Liver (tissue), 9 donors: ENCODE measurements around the gene GUCY2D. TPM values are rescaled to one million over a fixed set of nuclear protein-coding genes. Genes with fewer than 3 reads are reported as not detected.

Experiments
- DNase-seq: peaks from one replicate; pipeline ENCODE4 v3.0.0-alpha.2; 2017; ENCODE audit warnings: low spot score
- H3K27ac ChIP-seq, 2 donors: one replicate each; pipeline ENCODE4 v1.7.0; 2013; ENCODE audit warnings: inconsistent platforms in 2 of 2, low read length in 2 of 2, control low read depth in 1 of 2, low read depth in 1 of 2, mild to moderate bottlenecking in 1 of 2
- H3K27me3 ChIP-seq, 4 donors: one replicate each; pipeline versions ENCODE4 v1.6.1 to v1.7.0; 2013; ENCODE audit warnings: low read length in 3 of 4, inconsistent platforms in 1 of 4, mild to moderate bottlenecking in 1 of 4, moderate library complexity in 1 of 4; ENCODE audit not compliant: control insufficient read depth in 4 of 4, insufficient read depth in 4 of 4
- H3K36me3 ChIP-seq, 4 donors: one replicate each; pipeline versions ENCODE4 v1.6.1 to v1.7.0; 2013; ENCODE audit warnings: low read length in 3 of 4, mild to moderate bottlenecking in 3 of 4, low read depth in 1 of 4, moderate library complexity in 1 of 4; ENCODE audit not compliant: control insufficient read depth in 4 of 4, insufficient read depth in 3 of 4
- H3K4me1 ChIP-seq, 4 donors: one replicate each; pipeline versions ENCODE4 v1.6.1 to v1.7.0; 2013; ENCODE audit warnings: low read length in 3 of 4, mild to moderate bottlenecking in 3 of 4, moderate library complexity in 1 of 4; ENCODE audit not compliant: control insufficient read depth in 4 of 4, insufficient read depth in 4 of 4
- H3K4me3 ChIP-seq, 3 donors: one replicate each; pipeline versions ENCODE4 v1.6.1 to v1.7.0; 2013; ENCODE audit warnings: low read length in 3 of 3, control low read depth in 1 of 3, low read depth in 1 of 3, mild to moderate bottlenecking in 1 of 3
- H3K9ac ChIP-seq, 2 donors: one replicate each; pipeline ENCODE4 v1.7.0; 2013; ENCODE audit warnings: low read length in 2 of 2, mild to moderate bottlenecking in 2 of 2, moderate library complexity in 2 of 2, control low read depth in 1 of 2, low read depth in 1 of 2
- H3K9me3 ChIP-seq, 4 donors: one replicate each; pipeline versions ENCODE4 v1.6.1 to v1.7.0; 2013; ENCODE audit warnings: low read length in 3 of 4; ENCODE audit not compliant: control insufficient read depth in 4 of 4
- EGR1 ChIP-seq, 2 donors: IDR thresholded peaks; 2 replicates each; pipeline ENCODE4 v1.6.1; 2016 to 2018; ENCODE audit warnings: antibody characterized with exemption in 2 of 2, low read depth in 2 of 2
- FOXA2 ChIP-seq: IDR thresholded peaks from 2 replicates; pipeline ENCODE4 v1.6.1; 2016; ENCODE audit warnings: antibody characterized with exemption
- GABPA ChIP-seq, 2 donors: IDR thresholded peaks in 1 of 2; conservative IDR thresholded peaks in 1 of 2; 2 replicates each; pipeline ENCODE4 v1.6.1; 2016; ENCODE audit warnings: antibody characterized with exemption in 2 of 2, mild to moderate bottlenecking in 1 of 2, moderate library complexity in 1 of 2
- HNF4A ChIP-seq, 2 donors: conservative IDR thresholded peaks; 2 replicates each; pipeline ENCODE4 v1.6.1; 2016; ENCODE audit warnings: antibody characterized with exemption in 2 of 2, mild to moderate bottlenecking in 2 of 2
- NR2F2 ChIP-seq: IDR thresholded peaks from 2 replicates; pipeline ENCODE4 v1.6.1; 2016; ENCODE audit warnings: antibody characterized with exemption
- RAD21 ChIP-seq, 2 donors: IDR thresholded peaks; 2 replicates each; pipeline ENCODE4 v1.6.1; 2016; ENCODE audit warnings: antibody characterized with exemption in 2 of 2, mild to moderate bottlenecking in 2 of 2
- RXRA ChIP-seq, 2 donors: IDR thresholded peaks; 2 replicates each; pipeline ENCODE4 v1.6.1; 2017 to 2018; ENCODE audit warnings: antibody characterized with exemption in 2 of 2, mild to moderate bottlenecking in 1 of 2
- SP1 ChIP-seq: IDR thresholded peaks from 2 replicates; pipeline ENCODE4 v1.6.1; 2018; ENCODE audit warnings: antibody characterized with exemption, mild to moderate bottlenecking
- TAF1 ChIP-seq: conservative IDR thresholded peaks from 2 replicates; pipeline ENCODE4 v1.6.1; 2016; ENCODE audit warnings: antibody characterized with exemption, mild to moderate bottlenecking
- WGBS: extraction: QIAGEN DNeasy Blood & Tissue Kit; methylation state at CpG from one replicate; pipeline ENCODE4 v1.1.7; 2013; 5-methylcytosine and 5-hydroxymethylcytosine counted together
- polyA plus RNA-seq, 2 donors: library from polyadenylated mRNA; stranded (reverse) in 1 of 2; unstranded in 1 of 2; fragments of 200-250 nt in 1 of 2; fragments of >200 nt in 1 of 2; fragmentation: Nextera tagmentation in 1 of 2; extraction: Ambion mirVana in 1 of 2; gene quantifications; one replicate each; pipeline versions ENCODE4 v1.2.1 to v1.2.3, GENCODE V29; 2013 to 2015
- total RNA-seq, 2 donors: library from RNA; depleted of rRNA; stranded (reverse); fragments of >200 nt; gene quantifications; one replicate each; pipeline ENCODE4 v1.2.3, GENCODE V29; 2014
- TF ChIP-seq, protein P1 (sequence below): IDR thresholded peaks from 2 replicates; pipeline ENCODE4 v1.6.1; 2016; ENCODE audit warnings: antibody characterized with exemption, mild to moderate bottlenecking
- TF ChIP-seq, protein P2 (sequence below): IDR thresholded peaks from 2 replicates; pipeline ENCODE4 v1.6.1; 2016; ENCODE audit warnings: antibody characterized with exemption
- TF ChIP-seq, protein P3 (sequence below): IDR thresholded peaks from 2 replicates; pipeline ENCODE4 v1.6.1; 2016; ENCODE audit warnings: antibody characterized with exemption
- TF ChIP-seq, protein P4 (sequence below): fragments of 150-350 bp; IDR thresholded peaks from 2 replicates; pipeline ENCODE4 v1.5.1; 2017; ENCODE audit warnings: improper control_type of control experiment, low read depth, low read length; ENCODE audit not compliant: missing input control
- TF ChIP-seq, protein P5 (sequence below): IDR thresholded peaks from 2 replicates; pipeline ENCODE4 v1.6.1; 2016; ENCODE audit warnings: antibody characterized with exemption
- donor health status: healthy.
- donor health status: healthy.
- donor health status: healthy.
- donor health status: healthy.
- donor health status: healthy.

Gene GUCY2D
- total and polyA plus RNA-seq, 4 donors, result 0.09 to 0.14 TPM; not detected in 2

DNA sequence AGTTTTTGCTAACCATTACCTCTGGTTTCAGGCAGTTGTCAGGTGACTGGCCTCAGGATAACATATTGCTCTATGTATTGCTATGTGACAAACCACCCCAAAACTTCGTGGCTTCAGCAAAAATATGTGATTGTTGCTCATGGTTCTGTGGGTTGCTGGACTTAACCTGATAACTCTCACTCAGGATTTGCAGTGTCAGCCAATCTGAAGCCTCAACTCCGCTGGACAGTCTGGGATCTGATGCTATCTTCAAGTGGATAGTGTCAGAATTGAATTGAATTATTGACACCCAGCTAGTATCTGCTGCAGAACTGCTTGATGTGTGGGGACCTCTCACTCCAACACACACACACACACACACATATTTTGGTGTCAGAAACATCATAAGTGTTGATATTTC is 34.7 kb upstream of the GUCY2D start:
- Histone ChIP-seq H3K4me1 (no peaks in the 10 kb centered on the region), H3K27ac (no peak overlapping the region), H3K36me3 (no peaks in the 10 kb centered on the region), H3K9ac (no peak overlapping the region), H3K27me3 (no peaks in the 10 kb centered on the region), H3K9me3 (no peaks in the 10 kb centered on the region), H3K4me3 (no peak overlapping the region)
- no peak for DNase-seq
- 59% methylated on average over 2 of the region's 2 CpGs for WGBS
- TF ChIP-seq RXRA (IDR thresholded peaks at IDR 0.05), result no peak
- no peak for TF ChIP-seq SP1
- TF ChIP-seq, protein P1, sequence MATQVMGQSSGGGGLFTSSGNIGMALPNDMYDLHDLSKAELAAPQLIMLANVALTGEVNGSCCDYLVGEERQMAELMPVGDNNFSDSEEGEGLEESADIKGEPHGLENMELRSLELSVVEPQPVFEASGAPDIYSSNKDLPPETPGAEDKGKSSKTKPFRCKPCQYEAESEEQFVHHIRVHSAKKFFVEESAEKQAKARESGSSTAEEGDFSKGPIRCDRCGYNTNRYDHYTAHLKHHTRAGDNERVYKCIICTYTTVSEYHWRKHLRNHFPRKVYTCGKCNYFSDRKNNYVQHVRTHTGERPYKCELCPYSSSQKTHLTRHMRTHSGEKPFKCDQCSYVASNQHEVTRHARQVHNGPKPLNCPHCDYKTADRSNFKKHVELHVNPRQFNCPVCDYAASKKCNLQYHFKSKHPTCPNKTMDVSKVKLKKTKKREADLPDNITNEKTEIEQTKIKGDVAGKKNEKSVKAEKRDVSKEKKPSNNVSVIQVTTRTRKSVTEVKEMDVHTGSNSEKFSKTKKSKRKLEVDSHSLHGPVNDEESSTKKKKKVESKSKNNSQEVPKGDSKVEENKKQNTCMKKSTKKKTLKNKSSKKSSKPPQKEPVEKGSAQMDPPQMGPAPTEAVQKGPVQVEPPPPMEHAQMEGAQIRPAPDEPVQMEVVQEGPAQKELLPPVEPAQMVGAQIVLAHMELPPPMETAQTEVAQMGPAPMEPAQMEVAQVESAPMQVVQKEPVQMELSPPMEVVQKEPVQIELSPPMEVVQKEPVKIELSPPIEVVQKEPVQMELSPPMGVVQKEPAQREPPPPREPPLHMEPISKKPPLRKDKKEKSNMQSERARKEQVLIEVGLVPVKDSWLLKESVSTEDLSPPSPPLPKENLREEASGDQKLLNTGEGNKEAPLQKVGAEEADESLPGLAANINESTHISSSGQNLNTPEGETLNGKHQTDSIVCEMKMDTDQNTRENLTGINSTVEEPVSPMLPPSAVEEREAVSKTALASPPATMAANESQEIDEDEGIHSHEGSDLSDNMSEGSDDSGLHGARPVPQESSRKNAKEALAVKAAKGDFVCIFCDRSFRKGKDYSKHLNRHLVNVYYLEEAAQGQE, result no peak
- TF ChIP-seq, protein P2, sequence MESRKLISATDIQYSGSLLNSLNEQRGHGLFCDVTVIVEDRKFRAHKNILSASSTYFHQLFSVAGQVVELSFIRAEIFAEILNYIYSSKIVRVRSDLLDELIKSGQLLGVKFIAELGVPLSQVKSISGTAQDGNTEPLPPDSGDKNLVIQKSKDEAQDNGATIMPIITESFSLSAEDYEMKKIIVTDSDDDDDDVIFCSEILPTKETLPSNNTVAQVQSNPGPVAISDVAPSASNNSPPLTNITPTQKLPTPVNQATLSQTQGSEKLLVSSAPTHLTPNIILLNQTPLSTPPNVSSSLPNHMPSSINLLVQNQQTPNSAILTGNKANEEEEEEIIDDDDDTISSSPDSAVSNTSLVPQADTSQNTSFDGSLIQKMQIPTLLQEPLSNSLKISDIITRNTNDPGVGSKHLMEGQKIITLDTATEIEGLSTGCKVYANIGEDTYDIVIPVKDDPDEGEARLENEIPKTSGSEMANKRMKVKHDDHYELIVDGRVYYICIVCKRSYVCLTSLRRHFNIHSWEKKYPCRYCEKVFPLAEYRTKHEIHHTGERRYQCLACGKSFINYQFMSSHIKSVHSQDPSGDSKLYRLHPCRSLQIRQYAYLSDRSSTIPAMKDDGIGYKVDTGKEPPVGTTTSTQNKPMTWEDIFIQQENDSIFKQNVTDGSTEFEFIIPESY, result no peak
- TF ChIP-seq, protein P3, sequence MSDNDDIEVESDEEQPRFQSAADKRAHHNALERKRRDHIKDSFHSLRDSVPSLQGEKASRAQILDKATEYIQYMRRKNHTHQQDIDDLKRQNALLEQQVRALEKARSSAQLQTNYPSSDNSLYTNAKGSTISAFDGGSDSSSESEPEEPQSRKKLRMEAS, result no peak
- TF ChIP-seq, protein P4, sequence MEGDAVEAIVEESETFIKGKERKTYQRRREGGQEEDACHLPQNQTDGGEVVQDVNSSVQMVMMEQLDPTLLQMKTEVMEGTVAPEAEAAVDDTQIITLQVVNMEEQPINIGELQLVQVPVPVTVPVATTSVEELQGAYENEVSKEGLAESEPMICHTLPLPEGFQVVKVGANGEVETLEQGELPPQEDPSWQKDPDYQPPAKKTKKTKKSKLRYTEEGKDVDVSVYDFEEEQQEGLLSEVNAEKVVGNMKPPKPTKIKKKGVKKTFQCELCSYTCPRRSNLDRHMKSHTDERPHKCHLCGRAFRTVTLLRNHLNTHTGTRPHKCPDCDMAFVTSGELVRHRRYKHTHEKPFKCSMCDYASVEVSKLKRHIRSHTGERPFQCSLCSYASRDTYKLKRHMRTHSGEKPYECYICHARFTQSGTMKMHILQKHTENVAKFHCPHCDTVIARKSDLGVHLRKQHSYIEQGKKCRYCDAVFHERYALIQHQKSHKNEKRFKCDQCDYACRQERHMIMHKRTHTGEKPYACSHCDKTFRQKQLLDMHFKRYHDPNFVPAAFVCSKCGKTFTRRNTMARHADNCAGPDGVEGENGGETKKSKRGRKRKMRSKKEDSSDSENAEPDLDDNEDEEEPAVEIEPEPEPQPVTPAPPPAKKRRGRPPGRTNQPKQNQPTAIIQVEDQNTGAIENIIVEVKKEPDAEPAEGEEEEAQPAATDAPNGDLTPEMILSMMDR, result no peak
- no peak for TF ChIP-seq HNF4A (conservative IDR thresholded peaks at IDR 0.05)
- no peak for TF ChIP-seq EGR1 (IDR thresholded peaks at IDR 0.05; ENCODE audit: low read depth in 2 of 2)

DNA sequence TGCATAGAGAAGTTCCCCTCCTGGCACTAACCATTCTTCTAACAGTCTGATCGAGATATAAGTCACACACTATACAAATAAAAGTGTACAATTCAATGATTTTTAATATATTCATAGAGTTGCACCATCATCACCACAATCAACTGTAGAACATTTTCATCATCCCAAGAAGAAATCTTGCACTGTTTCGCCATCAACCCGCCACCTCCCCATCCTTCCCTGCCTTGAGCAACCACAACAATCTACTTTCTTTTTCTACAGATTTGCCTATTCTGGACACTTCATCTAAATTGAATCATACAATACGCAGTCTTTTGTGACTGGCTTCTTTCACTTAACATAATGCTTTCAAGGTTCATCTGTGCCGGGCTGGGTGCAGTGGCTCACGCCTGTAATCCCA is 33.0 kb upstream of the GUCY2D start:
- no peaks in the 10 kb centered on the region for H3K27me3 ChIP-seq
- DNase-seq, result no peak
- H3K27ac ChIP-seq, result no peak overlapping the region
- H3K4me1 ChIP-seq, result no peaks in the 10 kb centered on the region
- WGBS, result 79% methylated on average over 6 of the region's 6 CpGs
- no peak overlapping the region for H3K4me3 ChIP-seq
- no peak overlapping the region for H3K9ac ChIP-seq
- H3K9me3 ChIP-seq, result peaks cover 0 to under 1% (median under 1%) of the 10 kb centered on the region in 4 donors
- no peaks in the 10 kb centered on the region for H3K36me3 ChIP-seq
- TF ChIP-seq, protein P4, result no peak
- TF ChIP-seq, protein P2, result no peak
- TF ChIP-seq TAF1 (no peak), FOXA2 (no peak), HNF4A (conservative IDR thresholded peaks at IDR 0.05) (no peak), RAD21 (IDR thresholded peaks at IDR 0.05) (no peak), NR2F2 (no peak), RXRA (IDR thresholded peaks at IDR 0.05) (no peak), GABPA (IDR thresholded peaks at IDR 0.05 in 1 of 2, conservative IDR thresholded peaks at IDR 0.05 in 1 of 2) (no peak)
- TF ChIP-seq, protein P5, sequence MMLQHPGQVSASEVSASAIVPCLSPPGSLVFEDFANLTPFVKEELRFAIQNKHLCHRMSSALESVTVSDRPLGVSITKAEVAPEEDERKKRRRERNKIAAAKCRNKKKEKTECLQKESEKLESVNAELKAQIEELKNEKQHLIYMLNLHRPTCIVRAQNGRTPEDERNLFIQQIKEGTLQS, result no peak
- TF ChIP-seq, protein P3, result no peak
- TF ChIP-seq, protein P1, result no peak
